ENCODE results near the gene TNFAIP1.
"Not testable (repeated sequence)": the region's sequence is repeated elsewhere in the genome, so short reads cannot be mapped to it uniquely, and the experiment has no call there.

DNA sequence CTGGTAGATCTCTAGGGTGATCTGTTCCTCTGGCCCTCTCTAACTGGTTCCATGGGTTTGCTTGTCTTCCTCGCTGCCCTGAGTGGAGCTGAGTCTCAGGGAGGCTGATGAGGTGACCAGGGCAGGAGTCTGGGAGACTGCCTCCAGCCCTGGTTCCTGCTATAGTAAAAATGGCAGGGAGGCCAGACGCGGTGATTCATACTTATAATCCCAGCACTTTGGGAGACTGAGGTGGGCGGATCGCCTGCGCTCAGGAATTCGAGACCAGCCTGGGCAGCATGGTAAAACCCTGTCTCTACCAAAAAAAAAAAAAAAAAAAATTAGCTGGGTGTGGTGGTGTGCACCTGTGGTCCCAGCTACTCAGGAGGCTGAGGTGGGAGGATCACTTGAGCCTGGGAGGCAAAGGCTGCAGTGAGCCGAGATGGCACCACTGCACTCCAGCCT is 3.2 kb downstream of the TNFAIP1 start:
- TF ChIP-seq CTCF (conservative IDR thresholded peaks at IDR 0.05; ENCODE audit: low read length); EZH2phosphoT487 (IDR thresholded peaks at IDR 0.05; ENCODE audit: borderline replicate concordance): not testable (repeated sequence)
